GM18870 (cell line): ENCODE measurements around the gene SMOC1.

Experiments used
- ATAC-seq: cut with Tn5 transposase; IDR thresholded peaks from one replicate; pipeline ENCODE4 v1.9.1; 2021; ENCODE audit warnings: moderate library complexity; ENCODE audit not compliant: unreplicated experiment

The SMOC1 gene

GRCh38 chr14:69879175-69880043 is at the start of gene SMOC1:
Gene SMOC1, plus strand, starts transcription at chr14:69879416. Its CDS starts 263 bp downstream, at chr14:69879679.
- ATAC-seq: no peak

- ATAC-seq: no peak
Measured at GRCh38 chr14:69838881-69839416, 40.3 kb upstream of the SMOC1 start.

GRCh38 chr14:69839661-69840060 is 39.6 kb upstream of the SMOC1 start:
- ATAC-seq: no peak

- no peak for ATAC-seq
Measured at GRCh38 chr14:69841656-69842055, 37.6 kb upstream of the SMOC1 start.

- no peak for ATAC-seq
Measured at GRCh38 chr14:69842686-69843420, 36.4 kb upstream of the SMOC1 start.

GRCh38 chr14:69844171-69844570 is 35.0 kb upstream of the SMOC1 start:
- no peak for ATAC-seq

GRCh38 chr14:69845050-69845581 is 34.1 kb upstream of the SMOC1 start:
- ATAC-seq: no peak

GRCh38 chr14:69845787-69846186 is 33.4 kb upstream of the SMOC1 start:
- ATAC-seq: no peak

GRCh38 chr14:69848156-69848555 is 31.1 kb upstream of the SMOC1 start:
- ATAC-seq: no peak

GRCh38 chr14:69848903-69849391 is 30.3 kb upstream of the SMOC1 start:
- ATAC-seq: no peak

GRCh38 chr14:69850086-69850735 is 29.0 kb upstream of the SMOC1 start:
- ATAC-seq: no peak

GRCh38 chr14:69850736-69851112 is 28.5 kb upstream of the SMOC1 start:
- ATAC-seq: no peak

GRCh38 chr14:69852531-69853321 is 26.5 kb upstream of the SMOC1 start:
- ATAC-seq: no peak

- ATAC-seq: no peak
Measured at GRCh38 chr14:69853774-69854173, 25.4 kb upstream of the SMOC1 start.

GRCh38 chr14:69854598-69854997 is 24.6 kb upstream of the SMOC1 start:
- ATAC-seq: no peak

GRCh38 chr14:69855180-69855832 is 23.9 kb upstream of the SMOC1 start:
- no peak for ATAC-seq

- no peak for ATAC-seq
Measured at GRCh38 chr14:69858801-69859200, 20.4 kb upstream of the SMOC1 start.

- ATAC-seq: no peak
Measured at GRCh38 chr14:69859591-69859990, 19.6 kb upstream of the SMOC1 start.

- no peak for ATAC-seq
Measured at GRCh38 chr14:69860221-69860620, 19.0 kb upstream of the SMOC1 start.
